Astrocyte (in vitro differentiated cells and primary cell): ENCODE measurements around the gene HECTD4.

Source experiments
- CTCF ChIP-seq: IDR thresholded peaks from 2 replicates; pipeline ENCODE4 v1.5.1; 2011; ENCODE audit warnings: low read depth, mild to moderate bottlenecking, inconsistent platforms, low read length, moderate library complexity; ENCODE audit not compliant: insufficient read depth
- EZH2 ChIP-seq: IDR thresholded peaks from 2 replicates; pipeline ENCODE4 v1.6.1; 2012; ENCODE audit warnings: mild to moderate bottlenecking, low read length, inconsistent platforms; ENCODE audit not compliant: insufficient read depth

GRCh38 chr12:112359290-112359689 is 22.9 kb downstream of the HECTD4 start:
- TF ChIP-seq CTCF (no peak), EZH2 (no peak)
